ENCODE results near the gene IQCB1. TPM values are rescaled to one million over a fixed set of nuclear protein-coding genes. Genes with fewer than 3 reads are reported as not detected.

Gene IQCB1, protein sequence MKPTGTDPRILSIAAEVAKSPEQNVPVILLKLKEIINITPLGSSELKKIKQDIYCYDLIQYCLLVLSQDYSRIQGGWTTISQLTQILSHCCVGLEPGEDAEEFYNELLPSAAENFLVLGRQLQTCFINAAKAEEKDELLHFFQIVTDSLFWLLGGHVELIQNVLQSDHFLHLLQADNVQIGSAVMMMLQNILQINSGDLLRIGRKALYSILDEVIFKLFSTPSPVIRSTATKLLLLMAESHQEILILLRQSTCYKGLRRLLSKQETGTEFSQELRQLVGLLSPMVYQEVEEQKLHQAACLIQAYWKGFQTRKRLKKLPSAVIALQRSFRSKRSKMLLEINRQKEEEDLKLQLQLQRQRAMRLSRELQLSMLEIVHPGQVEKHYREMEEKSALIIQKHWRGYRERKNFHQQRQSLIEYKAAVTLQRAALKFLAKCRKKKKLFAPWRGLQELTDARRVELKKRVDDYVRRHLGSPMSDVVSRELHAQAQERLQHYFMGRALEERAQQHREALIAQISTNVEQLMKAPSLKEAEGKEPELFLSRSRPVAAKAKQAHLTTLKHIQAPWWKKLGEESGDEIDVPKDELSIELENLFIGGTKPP
- total RNA-seq, result 10 to 100 TPM; 10.8 to 12.5 TPM

DNA sequence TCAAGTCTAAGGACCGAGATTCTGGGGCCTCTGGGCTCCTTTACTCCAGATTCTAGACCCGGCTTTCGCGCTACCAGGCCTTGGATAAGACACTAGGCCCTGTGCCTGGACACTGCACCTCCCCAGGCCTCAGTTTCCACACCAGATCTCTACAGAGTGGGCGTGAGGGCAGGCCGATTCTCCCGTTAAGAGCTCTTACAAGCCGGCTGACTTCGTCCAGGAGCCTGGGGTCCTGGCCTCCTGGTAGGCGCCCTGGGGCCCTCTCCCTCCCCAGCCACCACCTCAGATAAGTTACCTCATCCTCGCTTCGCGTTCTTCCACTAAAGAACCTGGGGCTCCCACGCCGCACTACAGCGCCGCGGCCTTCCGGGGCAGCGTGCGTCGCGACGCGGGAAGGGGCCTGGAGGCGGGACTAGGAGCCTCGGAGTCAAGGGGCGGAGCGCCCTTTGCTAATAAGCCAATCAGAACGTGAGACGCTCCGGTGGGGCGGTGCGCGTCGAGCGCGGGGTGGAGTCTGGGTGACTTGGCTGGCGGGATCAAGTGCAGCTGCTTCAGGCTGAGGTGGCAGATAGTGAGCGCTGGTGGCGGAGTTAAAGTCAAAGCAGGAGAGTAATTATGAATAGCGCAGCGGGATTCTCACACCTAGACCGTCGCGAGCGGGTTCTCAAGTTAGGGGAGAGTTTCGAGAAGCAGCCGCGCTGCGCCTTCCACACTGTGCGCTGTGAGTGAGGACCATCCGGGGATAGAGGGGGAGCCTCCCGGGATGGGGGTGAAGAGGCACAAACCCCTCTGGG lies at the start of gene IQCB1, which contains the start of gene EAF2:
Gene IQCB1 (minus strand): TSS at position 390 of the 794 bp plus-strand sequence. CDS start 6,100 bp downstream, outside the sequence.
Gene EAF2 (plus strand): TSS at position 539 of the 794 bp plus-strand sequence. CDS start 77 bp downstream, at position 616.
- peak within 1 kb of the TSS; percentile 78 for H3K27ac ChIP-seq
- DNase-seq, result peak; percentile 98
- peak within 1 kb of the TSS; percentile 66 for H3K4me3 ChIP-seq
- H3K4me1 ChIP-seq, result peaks cover 6% of the 10 kb centered on the region
- intact Hi-C loops (cut with DNase I), result no loop called here
- H3K9me3 ChIP-seq, result no peaks in the 10 kb centered on the region
- H3K36me3 ChIP-seq, result no peaks in the 10 kb centered on the region
- H3K27me3 ChIP-seq, result no peaks in the 10 kb centered on the region
- TF ChIP-seq, protein P1, sequence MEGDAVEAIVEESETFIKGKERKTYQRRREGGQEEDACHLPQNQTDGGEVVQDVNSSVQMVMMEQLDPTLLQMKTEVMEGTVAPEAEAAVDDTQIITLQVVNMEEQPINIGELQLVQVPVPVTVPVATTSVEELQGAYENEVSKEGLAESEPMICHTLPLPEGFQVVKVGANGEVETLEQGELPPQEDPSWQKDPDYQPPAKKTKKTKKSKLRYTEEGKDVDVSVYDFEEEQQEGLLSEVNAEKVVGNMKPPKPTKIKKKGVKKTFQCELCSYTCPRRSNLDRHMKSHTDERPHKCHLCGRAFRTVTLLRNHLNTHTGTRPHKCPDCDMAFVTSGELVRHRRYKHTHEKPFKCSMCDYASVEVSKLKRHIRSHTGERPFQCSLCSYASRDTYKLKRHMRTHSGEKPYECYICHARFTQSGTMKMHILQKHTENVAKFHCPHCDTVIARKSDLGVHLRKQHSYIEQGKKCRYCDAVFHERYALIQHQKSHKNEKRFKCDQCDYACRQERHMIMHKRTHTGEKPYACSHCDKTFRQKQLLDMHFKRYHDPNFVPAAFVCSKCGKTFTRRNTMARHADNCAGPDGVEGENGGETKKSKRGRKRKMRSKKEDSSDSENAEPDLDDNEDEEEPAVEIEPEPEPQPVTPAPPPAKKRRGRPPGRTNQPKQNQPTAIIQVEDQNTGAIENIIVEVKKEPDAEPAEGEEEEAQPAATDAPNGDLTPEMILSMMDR (IDR thresholded peaks at IDR 0.05), result no peak
- H3K9ac ChIP-seq (ENCODE audit: low read depth in 2 of 2, low read length in 2 of 2), result peak within 1 kb of the TSS; percentile 52 to 86

DNA sequence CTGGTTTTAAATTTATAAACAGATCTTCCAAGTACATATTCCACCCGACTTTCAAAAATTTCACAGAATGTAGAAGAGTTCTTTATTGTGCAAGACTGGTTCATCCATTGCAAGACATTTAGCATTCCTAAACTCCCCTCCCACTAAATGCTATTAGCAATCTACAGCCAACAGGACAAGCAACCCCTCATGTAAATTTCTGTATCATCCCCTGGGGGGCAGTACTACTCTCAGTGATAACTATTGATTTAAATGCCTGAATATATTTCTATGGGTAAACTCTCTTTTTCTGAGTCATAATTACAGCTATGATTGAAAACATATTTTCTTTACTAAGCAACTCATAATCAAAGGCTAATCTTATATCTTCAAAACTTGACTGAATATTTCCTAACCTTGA lies 48.6 kb upstream of the IQCB1 start:
- no peak for DNase-seq
- H3K27ac ChIP-seq, result no peak overlapping the region
- H3K4me1 ChIP-seq, result no peaks in the 10 kb centered on the region
- H3K9ac ChIP-seq (ENCODE audit: low read depth in 2 of 2, low read length in 2 of 2), result no peak overlapping the region
- TF ChIP-seq, protein P1 (IDR thresholded peaks at IDR 0.05), result peak; percentile 50
- H3K4me3 ChIP-seq, result no peak overlapping the region
- intact Hi-C loops (cut with DNase I), result loop anchor here (5.0 kb wide), 1 partner anchor 114 kb away; no protein-coding TSS in a partner anchor
- no peaks in the 10 kb centered on the region for H3K9me3 ChIP-seq
- no peaks in the 10 kb centered on the region for H3K27me3 ChIP-seq
- no peaks in the 10 kb centered on the region for H3K36me3 ChIP-seq

DNA sequence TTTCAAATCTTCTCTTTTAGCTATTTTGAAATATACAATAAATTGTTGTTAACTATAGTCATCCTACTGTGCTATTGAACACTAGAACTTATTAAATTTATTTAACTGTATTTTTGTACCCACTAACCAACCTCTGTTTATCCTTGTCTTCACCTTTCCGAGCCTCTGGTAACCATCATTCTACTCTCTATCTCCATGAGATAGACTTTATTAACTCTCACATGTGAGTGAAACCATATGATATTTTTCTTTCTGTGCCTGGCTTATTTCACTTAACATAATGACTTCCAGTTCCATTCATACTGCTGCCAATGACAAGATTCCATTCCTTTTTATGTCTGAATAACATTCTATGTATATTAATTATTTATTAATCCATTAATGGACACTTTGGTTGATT lies 43.6 kb upstream of the IQCB1 start:
- Histone ChIP-seq H3K27me3 (no peaks in the 10 kb centered on the region), H3K9me3 (no peaks in the 10 kb centered on the region), H3K36me3 (no peaks in the 10 kb centered on the region), H3K4me3 (no peak overlapping the region), H3K27ac (no peak overlapping the region), H3K4me1 (no peaks in the 10 kb centered on the region), H3K9ac (ENCODE audit: low read depth in 2 of 2, low read length in 2 of 2) (no peak overlapping the region)
- DNase-seq, result no peak
- intact Hi-C loops (cut with DNase I), result no loop called here
- TF ChIP-seq, protein P1 (IDR thresholded peaks at IDR 0.05), result no peak

DNA sequence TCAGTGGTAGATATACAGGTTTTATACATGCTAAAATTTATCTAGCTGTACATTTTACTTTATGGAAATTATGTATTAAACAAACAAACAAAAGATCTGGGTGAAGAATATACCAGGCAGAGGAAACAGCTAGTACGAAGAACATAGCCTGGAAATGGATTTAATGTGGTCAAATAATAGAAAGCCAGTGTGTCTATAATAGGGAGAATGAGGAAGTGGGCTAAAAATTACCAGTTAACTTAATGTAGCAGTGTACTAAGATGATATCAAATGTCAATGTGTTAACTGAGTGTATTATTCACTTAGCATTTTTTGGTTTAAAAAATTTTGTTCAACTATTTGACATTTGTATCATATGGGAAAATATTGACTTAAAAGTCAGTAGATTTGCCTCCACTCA lies 36.6 kb upstream of the IQCB1 start:
- no peak overlapping the region for H3K4me3 ChIP-seq
- DNase-seq, result no peak
- intact Hi-C loops (cut with DNase I), result no loop called here
- TF ChIP-seq, protein P1 (IDR thresholded peaks at IDR 0.05), result no peak
- no peaks in the 10 kb centered on the region for H3K36me3 ChIP-seq
- H3K4me1 ChIP-seq, result no peaks in the 10 kb centered on the region
- no peak overlapping the region for H3K27ac ChIP-seq
- H3K9me3 ChIP-seq, result no peaks in the 10 kb centered on the region
- H3K27me3 ChIP-seq, result no peaks in the 10 kb centered on the region
- no peak overlapping the region for H3K9ac ChIP-seq (ENCODE audit: low read depth in 2 of 2, low read length in 2 of 2)

DNA sequence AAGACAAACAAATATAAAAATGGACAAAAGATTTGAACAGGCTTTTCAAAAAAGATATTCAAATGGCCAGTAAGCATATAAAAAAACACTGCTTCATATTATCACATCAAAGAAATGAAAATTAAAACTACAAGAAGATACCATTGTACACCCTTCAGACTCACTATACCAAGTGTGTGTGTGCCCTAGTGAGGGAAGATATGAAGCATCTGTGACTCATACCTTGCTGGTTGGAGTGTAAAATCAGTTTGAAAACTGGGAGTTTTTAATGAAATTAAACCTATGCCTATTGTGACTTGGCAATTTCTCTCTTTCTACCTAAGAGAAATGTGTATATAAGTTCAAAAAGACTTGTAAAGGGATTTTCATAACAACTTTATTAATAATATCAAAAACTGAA lies 35.9 kb upstream of the IQCB1 start:
- no peak for DNase-seq
- TF ChIP-seq, protein P1 (IDR thresholded peaks at IDR 0.05), result no peak
- H3K4me3 ChIP-seq, result no peak overlapping the region
- H3K27ac ChIP-seq, result no peak overlapping the region
- no peak overlapping the region for H3K9ac ChIP-seq (ENCODE audit: low read depth in 2 of 2, low read length in 2 of 2)
- intact Hi-C loops (cut with DNase I), result no loop called here
- no peaks in the 10 kb centered on the region for H3K9me3 ChIP-seq
- no peaks in the 10 kb centered on the region for H3K36me3 ChIP-seq
- no peaks in the 10 kb centered on the region for H3K4me1 ChIP-seq
- no peaks in the 10 kb centered on the region for H3K27me3 ChIP-seq
